Endothelial cell of umbilical vein (primary cell): Measurements from ENCODE around the gene TSHB. TPM values are rescaled to one million over a fixed set of nuclear protein-coding genes. Genes with fewer than 3 reads are reported as not detected.

ENCODE experiments used
- BruUV-seq: library from RNA; stranded (reverse); fragments of 400-500 nt; replicated peaks from 2 replicates; lab custom pipeline; 2021; lab: Mats Ljungman, UMichigan
- CTCF ChIA-PET: fragments of 300-600, 350-600 bp; sonication (Branson Sonifier 250); formaldehyde crosslinking; loops from one replicate; lab custom pipeline; 2021; ENCODE audit warnings: antibody characterized with exemption, inconsistent platforms; lab: Charles Lee
- POLR2A ChIA-PET: fragments of 300-600, 350-600 bp; sonication (Branson Sonifier 250); formaldehyde crosslinking; loops from one replicate; lab custom pipeline; 2021; ENCODE audit warnings: antibody characterized with exemption, inconsistent platforms; lab: Charles Lee
- DNase-seq: peaks from one replicate; pipeline ENCODE4 v3.0.0-alpha.2; 2011; ENCODE audit warnings: low read depth, low spot score
- FAIRE-seq: peaks from 2 replicates; lab custom pipeline; 2011; peaks lifted over from hg19 to GRCh38; lab: Jason Lieb, UNC
- H2AFZ ChIP-seq: 2 replicates; pipeline ENCODE4 v1.6.0; 2012; ENCODE audit warnings: low read depth, low read length, control low read depth, inconsistent platforms
- H3K27ac ChIP-seq: 2 replicates; pipeline ENCODE4 v1.5.1; 2011; ENCODE audit warnings: low read depth, mild to moderate bottlenecking, control low read depth, low read length, moderate library complexity; ENCODE audit not compliant: insufficient read depth
- H3K27me3 ChIP-seq, 2 experiments: 2 replicates each; pipeline versions ENCODE4 v1.6.0 to v1.6.1; 2011; ENCODE audit warnings: low read length in 2 of 2, mixed read lengths in 1 of 2; ENCODE audit not compliant: control insufficient read depth in 2 of 2, insufficient read depth in 2 of 2
- H3K36me3 ChIP-seq, 2 experiments: 2 replicates in 1 of 2; 3 replicates in 1 of 2; pipeline ENCODE4 v1.5.1; 2011; ENCODE audit warnings: low read length in 2 of 2, mild to moderate bottlenecking in 1 of 2, moderate library complexity in 1 of 2; ENCODE audit not compliant: control insufficient read depth in 2 of 2, insufficient read depth in 2 of 2; ENCODE audit errors: extremely low read depth in 1 of 2
- H3K4me1 ChIP-seq: 3 replicates; pipeline ENCODE4 v1.5.1; 2011; ENCODE audit warnings: mild to moderate bottlenecking, low read length; ENCODE audit not compliant: control insufficient read depth, insufficient read depth; ENCODE audit errors: extremely low read depth
- H3K4me2 ChIP-seq: 2 replicates; pipeline ENCODE4 v1.6.1; 2011; ENCODE audit warnings: low read length, control low read depth, mixed read lengths; ENCODE audit not compliant: insufficient read depth
- H3K4me3 ChIP-seq, 3 experiments: fragments of 200-600 bp in 1 of 3; sonication (generic), shearing (Covaris generic) in 1 of 3; replicated peaks in 1 of 3; 2 replicates each; pipeline ENCODE4 v1.5.1; 2011 to 2016; ENCODE audit warnings: control low read depth in 3 of 3, low read length in 3 of 3, mild to moderate bottlenecking in 2 of 3, inconsistent platforms in 1 of 3, low read depth in 1 of 3, moderate library complexity in 1 of 3; ENCODE audit not compliant: insufficient read depth in 1 of 3
- H3K79me2 ChIP-seq: 2 replicates; pipeline ENCODE4 v1.6.0; 2012; ENCODE audit warnings: low read length, inconsistent platforms; ENCODE audit not compliant: control insufficient read depth, insufficient read depth
- H3K9ac ChIP-seq: replicated peaks from 2 replicates; pipeline ENCODE3; 2011; ENCODE audit warnings: low read length, control low read depth; ENCODE audit not compliant: insufficient read depth; ENCODE audit errors: extremely low read depth
- H3K9me1 ChIP-seq: replicated peaks from 3 replicates; pipeline ENCODE4 v1.6.0; 2011; ENCODE audit warnings: mild to moderate bottlenecking, low read length; ENCODE audit not compliant: control insufficient read depth, insufficient read depth; ENCODE audit errors: extremely low read depth
- H3K9me3 ChIP-seq: replicated peaks from 2 replicates; pipeline ENCODE4 v1.5.1; 2012; ENCODE audit warnings: low read length, inconsistent platforms; ENCODE audit not compliant: control insufficient read depth, insufficient read depth
- H4K20me1 ChIP-seq: replicated peaks from 2 replicates; pipeline ENCODE3; 2011; ENCODE audit warnings: mild to moderate bottlenecking, low read length; ENCODE audit not compliant: control insufficient read depth, insufficient read depth; ENCODE audit errors: extremely low read depth
- FOS ChIP-seq: IDR thresholded peaks from 2 replicates; pipeline ENCODE4 v1.6.1; 2011; ENCODE audit warnings: mild to moderate bottlenecking, low read length, moderate library complexity, borderline replicate concordance; ENCODE audit not compliant: insufficient read depth
- JUN ChIP-seq: IDR thresholded peaks from 2 replicates; pipeline ENCODE4 v1.6.1; 2011; ENCODE audit warnings: borderline replicate concordance, low read depth; ENCODE audit not compliant: insufficient read length, insufficient read depth
- dilution Hi-C: fragments of 300-500 bp; cut with MboI; formaldehyde crosslinking; loops from one replicate; pipeline ENCODE4 v1.15.0; 2019; ENCODE audit warnings: low sequenced_read_pairs; ENCODE audit not compliant: extremely low pct_ligation_motif_present
- intact Hi-C: fragments of 100-400 bp; cut with micrococcal nuclease; formaldehyde crosslinking; loops from one replicate; pipeline ENCODE4 v1.10.0; 2022
- polyA plus RNA-seq, 4 experiments: library from polyadenylated mRNA; depleted of rRNA in 3 of 4; stranded (reverse) in 3 of 4; unstranded in 1 of 4; fragments of >200 nt; gene quantifications; 2 replicates each; pipeline versions ENCODE4 v1.2.1 to v1.2.3, GENCODE V29; 2011 to 2012; ENCODE audit warnings: missing spikeins in 1 of 4
- total RNA-seq: library from RNA; stranded (reverse); gene quantifications from 2 replicates; pipeline ENCODE4 v1.2.3, GENCODE V29; 2021

Gene TSHB
- total and polyA plus RNA-seq, 2 donors (not counting 3 experiments of a cell fraction or from before 2014, with no cell fraction given) = not detected

DNA sequence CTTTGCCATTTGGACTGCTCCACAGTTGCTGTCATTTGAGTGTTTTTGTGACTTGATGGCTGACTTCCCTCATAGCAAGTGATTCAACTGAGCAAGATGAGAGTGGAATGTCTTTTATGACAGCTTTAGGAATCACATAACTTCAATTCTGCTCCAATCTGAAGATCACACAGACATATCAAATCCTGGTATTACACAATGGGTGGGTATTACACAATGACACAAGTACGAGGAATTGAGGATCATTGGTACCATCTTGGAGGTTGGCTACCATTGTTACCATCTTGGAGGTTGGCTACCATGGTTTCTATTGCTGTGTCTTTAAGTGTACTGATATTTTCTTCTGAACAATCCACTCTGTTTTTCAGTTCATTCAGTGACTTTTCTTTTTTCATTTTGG is 8.5 kb upstream of the TSHB start:
- H3K27me3 ChIP-seq = no peaks in the 10 kb centered on the region
- H3K4me2 ChIP-seq = no peak overlapping the region
- no peak for TF ChIP-seq JUN
- H3K4me1 ChIP-seq = no peaks in the 10 kb centered on the region
- no peaks in the 10 kb centered on the region for H3K79me2 ChIP-seq
- no peaks in the 10 kb centered on the region for H3K9me1 ChIP-seq
- no peak overlapping the region for H3K4me3 ChIP-seq
- POLR2A ChIA-PET = no interaction called here
- intact Hi-C loops (no loop called here), dilution Hi-C loops (no loop called here)
- H3K9me3 ChIP-seq = no peaks in the 10 kb centered on the region
- no peak overlapping the region for H3K27ac ChIP-seq
- H3K36me3 ChIP-seq = no peaks in the 10 kb centered on the region
- no peak for FAIRE-seq
- H4K20me1 ChIP-seq = no peaks in the 10 kb centered on the region
- CTCF ChIA-PET = no interaction called here
- DNase-seq = no peak
- no peak overlapping the region for H3K9ac ChIP-seq
- no TSS peak for BruUV-seq
- H2AFZ ChIP-seq = no peak overlapping the region

GRCh38 chr1:115023593-115023992 is 6.0 kb upstream of the TSHB start:
- Histone ChIP-seq H3K9me1 (no peaks in the 10 kb centered on the region), H3K36me3 (no peaks in the 10 kb centered on the region), H3K4me3 (no peak overlapping the region), H3K9me3 (no peaks in the 10 kb centered on the region), H2AFZ (no peak overlapping the region), H3K4me2 (no peak overlapping the region), H4K20me1 (no peaks in the 10 kb centered on the region), H3K79me2 (no peaks in the 10 kb centered on the region), H3K27ac (no peak overlapping the region), H3K9ac (no peak overlapping the region), H3K4me1 (no peaks in the 10 kb centered on the region), H3K27me3 (no peaks in the 10 kb centered on the region)
- POLR2A ChIA-PET = no interaction called here
- CTCF ChIA-PET = interaction anchor here (1.4 kb wide), 1 partner anchor 29 kb away, joined by 6 read pairs; no protein-coding TSS in a partner anchor
- intact Hi-C loops = no loop called here
- FAIRE-seq = no peak
- TF ChIP-seq JUN = no peak
- no peak for TF ChIP-seq FOS
- dilution Hi-C loops = no loop called here
- BruUV-seq = no TSS peak
- DNase-seq = no peak
